GM12872 (cell line): ENCODE data around the gene R3HDM1.

Experiments
- TF ChIP-seq, protein P1 (sequence below): IDR thresholded peaks from 3 replicates; pipeline ENCODE4 v1.5.1; 2011; ENCODE audit warnings: low read depth, mild to moderate bottlenecking, low read length, moderate library complexity; ENCODE audit not compliant: insufficient read depth

The R3HDM1 gene

DNA sequence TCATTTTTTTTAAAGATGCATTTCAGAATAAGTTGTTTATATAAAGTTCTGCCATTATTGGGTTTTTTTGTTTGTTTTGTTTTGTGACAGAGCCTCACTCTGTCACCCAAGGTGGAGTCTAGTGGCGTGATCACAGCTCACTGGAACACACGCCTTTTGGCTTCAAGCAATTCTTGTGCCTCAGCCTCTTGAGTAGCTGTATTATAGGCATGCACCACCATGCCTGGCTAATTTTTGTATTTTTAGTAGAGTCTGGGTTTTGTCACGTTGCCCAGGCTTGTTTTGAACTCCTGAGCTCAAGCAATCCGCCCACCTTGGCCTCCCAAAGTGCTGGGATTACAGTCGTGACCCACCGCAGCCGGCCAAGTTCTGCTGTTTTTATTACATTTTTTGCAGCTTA, 72.3 kb downstream of the R3HDM1 start:
- TF ChIP-seq, protein P1, sequence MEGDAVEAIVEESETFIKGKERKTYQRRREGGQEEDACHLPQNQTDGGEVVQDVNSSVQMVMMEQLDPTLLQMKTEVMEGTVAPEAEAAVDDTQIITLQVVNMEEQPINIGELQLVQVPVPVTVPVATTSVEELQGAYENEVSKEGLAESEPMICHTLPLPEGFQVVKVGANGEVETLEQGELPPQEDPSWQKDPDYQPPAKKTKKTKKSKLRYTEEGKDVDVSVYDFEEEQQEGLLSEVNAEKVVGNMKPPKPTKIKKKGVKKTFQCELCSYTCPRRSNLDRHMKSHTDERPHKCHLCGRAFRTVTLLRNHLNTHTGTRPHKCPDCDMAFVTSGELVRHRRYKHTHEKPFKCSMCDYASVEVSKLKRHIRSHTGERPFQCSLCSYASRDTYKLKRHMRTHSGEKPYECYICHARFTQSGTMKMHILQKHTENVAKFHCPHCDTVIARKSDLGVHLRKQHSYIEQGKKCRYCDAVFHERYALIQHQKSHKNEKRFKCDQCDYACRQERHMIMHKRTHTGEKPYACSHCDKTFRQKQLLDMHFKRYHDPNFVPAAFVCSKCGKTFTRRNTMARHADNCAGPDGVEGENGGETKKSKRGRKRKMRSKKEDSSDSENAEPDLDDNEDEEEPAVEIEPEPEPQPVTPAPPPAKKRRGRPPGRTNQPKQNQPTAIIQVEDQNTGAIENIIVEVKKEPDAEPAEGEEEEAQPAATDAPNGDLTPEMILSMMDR: no peak

DNA sequence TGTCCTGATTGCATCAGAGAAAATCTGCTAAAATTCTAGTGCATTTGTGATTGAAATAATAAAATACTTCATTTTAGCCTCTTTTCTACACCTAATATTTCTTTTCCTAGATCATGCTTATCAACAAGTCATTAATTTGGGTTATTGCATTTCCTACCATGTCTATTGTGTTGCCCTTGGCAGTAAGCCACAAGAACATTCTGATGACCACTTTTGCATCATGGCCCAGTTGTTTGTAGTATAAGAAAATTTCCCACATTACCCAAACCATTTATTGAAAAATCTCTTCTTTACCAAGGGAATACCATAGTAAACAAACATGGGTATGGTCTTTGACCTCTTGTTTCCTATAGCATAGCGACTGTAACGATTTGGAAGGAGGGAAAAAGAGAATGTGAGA, 76.3 kb downstream of the R3HDM1 start:
- TF ChIP-seq, protein P1: no peak

DNA sequence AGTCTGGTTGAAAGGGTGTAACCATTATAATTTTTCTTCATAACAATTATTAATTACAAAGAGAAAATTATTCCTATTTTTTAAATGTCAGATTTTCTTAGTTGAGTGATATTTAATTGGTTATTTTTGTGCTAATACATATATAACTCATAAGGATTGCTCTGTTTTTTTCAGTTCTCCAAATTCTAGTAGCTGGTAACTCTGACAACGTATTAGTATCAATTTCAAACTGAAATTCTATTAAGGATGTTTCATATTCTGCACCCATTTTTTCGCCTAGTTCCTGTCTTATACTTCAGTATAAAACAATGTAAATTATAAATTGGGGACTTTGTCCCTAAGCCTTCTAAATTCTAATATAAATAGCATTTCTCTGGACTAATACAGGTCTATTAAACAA, 81.0 kb downstream of the R3HDM1 start:
- TF ChIP-seq, protein P1: no peak

DNA sequence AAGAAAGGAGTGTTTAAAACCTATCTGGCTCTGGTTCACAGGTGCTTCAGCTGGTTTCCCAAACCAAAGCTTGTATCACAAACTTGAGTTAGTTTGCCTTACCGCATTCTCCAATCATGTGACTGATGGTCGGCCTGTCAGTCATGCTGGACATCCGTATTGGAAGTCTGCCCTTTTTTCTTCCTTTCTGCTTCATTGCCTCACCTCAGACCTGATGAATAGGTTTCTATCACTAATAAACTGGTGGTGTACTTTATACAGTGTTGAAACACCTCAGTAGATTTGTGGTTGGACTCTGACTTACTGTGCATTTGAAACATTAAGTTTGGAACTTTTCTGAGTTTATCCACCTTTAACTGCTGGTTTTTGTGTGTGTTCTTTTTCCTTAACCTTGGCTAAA, 84.1 kb downstream of the R3HDM1 start:
- TF ChIP-seq, protein P1: no peak

DNA sequence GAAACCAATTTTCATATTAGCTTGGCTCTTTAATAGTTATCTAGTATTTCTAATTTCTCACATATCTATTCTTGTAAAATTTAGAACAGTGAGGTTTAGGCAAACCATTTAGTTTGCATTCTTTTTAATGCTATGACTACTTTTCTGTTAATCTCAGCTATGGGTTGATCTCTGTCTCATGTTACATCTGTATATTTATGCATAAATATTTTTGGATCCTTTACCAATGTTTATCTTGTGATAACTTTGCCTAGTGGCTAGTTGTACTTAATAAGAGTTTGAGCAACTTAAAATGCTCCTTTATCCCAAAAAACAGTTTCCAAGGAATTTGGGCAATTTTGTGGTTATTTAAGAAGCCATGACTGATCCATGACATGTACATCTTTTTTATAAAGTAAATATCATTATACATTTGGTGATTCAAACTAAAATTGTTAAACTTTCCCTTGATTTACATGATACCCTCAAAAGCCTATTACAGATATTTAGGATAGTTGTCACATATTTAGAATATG, 86.3 kb downstream of the R3HDM1 start:
- TF ChIP-seq, protein P1: no peak

DNA sequence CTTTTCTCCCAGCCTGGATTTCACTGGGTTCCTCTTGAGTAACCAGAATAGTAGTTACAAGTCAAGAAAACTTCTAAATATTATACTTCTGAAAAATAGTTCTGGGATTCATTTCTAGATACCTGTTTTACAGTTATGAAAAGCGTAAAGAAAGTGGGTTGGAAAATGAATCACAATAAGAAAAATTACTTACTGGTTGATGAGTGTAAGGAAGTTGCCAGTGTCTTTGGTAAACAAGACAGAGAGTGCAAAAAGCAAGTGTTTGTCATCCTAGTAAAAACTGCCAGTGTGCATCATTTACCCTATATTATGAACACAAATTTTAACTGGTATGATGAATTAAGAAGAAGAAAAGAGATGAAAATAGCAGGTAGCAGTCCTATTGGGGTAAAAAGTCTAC, 88.9 kb downstream of the R3HDM1 start:
- TF ChIP-seq, protein P1: no peak

DNA sequence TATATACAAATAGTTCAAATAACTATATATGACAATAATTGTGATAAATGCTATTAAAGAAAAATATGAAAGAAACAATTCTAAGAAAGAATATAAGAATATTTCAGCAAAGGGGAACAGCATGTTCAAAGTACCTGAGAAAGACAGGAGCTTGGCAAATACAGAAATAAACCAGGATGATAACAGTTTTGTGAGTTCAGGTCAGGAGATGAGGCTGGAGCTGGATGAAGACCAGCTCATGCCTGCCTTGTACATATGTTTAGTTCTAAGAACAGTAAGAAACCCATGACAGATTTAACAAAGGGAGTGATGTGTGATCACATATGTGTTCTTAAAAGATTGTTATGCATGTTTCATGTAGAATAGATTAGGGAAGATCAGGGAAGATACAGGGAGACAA, 98.2 kb downstream of the R3HDM1 start:
- TF ChIP-seq, protein P1: no peak

DNA sequence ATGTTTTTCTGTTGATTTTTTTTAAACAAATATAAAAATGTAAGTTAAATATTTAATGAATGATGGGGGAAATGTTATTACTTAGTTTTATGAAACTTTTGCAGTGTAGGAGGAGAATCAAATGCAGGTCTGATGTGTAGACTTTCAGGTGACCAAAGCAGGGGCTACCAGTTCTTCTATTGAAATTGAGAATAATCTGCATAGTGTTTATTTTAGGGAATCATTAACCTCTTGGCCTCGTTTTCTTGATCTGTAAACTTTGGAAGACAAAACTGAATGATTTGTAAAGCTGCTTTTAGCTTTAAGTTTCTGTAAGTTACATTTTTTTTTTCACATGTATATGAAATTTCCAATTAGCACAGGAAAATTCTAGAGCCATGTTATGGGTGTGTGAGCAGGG, 99.2 kb downstream of the R3HDM1 start:
- TF ChIP-seq, protein P1: no peak
